GM12801 (cell line): ENCODE measurements around the gene SLC24A4.

Source experiments
- TF ChIP-seq, protein P1 (sequence below): IDR thresholded peaks from one replicate; pipeline ENCODE4 v1.5.1; 2011; ENCODE audit warnings: control low read depth; ENCODE audit not compliant: insufficient read length; ENCODE audit errors: extremely low read depth

SLC24A4 gene

DNA sequence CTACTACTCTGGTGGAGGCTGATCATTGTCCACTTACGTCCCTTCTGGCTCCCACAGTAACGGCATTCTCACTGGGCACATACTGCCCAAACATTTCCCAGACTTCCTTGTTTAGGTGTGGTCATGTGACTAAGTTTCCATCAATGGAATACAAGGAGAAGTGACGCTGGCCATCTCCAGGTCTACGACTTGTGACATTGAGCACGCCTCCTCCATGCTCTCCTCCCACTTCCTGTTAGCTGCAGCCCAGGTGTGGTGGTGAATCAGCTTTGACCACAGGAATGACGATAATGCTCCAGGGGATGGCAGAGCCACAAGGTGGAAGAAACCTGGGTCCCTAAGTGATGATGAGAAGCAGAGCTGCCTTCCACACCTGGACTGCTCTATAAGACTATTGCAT lies 6.0 kb upstream of the SLC24A4 start:
- TF ChIP-seq, protein P1, sequence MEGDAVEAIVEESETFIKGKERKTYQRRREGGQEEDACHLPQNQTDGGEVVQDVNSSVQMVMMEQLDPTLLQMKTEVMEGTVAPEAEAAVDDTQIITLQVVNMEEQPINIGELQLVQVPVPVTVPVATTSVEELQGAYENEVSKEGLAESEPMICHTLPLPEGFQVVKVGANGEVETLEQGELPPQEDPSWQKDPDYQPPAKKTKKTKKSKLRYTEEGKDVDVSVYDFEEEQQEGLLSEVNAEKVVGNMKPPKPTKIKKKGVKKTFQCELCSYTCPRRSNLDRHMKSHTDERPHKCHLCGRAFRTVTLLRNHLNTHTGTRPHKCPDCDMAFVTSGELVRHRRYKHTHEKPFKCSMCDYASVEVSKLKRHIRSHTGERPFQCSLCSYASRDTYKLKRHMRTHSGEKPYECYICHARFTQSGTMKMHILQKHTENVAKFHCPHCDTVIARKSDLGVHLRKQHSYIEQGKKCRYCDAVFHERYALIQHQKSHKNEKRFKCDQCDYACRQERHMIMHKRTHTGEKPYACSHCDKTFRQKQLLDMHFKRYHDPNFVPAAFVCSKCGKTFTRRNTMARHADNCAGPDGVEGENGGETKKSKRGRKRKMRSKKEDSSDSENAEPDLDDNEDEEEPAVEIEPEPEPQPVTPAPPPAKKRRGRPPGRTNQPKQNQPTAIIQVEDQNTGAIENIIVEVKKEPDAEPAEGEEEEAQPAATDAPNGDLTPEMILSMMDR: no peak

DNA sequence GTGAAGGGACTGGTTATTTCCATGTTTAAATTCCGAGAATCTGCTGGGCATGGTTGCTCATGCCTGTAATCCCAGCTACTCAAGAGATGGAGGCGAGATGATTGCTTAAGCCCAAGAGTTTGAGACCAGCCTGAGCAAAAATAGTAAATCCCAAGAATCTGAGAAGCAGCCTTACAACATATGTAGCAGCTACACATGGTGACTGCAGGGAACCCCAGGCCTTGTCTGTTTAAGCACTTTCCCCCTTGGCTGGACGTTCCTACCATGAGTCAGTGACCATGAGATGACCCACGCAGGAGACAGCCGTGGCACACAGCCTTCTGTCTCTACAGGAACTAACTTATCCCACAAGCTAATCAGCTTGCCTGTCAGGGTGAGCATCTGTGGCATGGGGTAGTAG lies 5.5 kb upstream of the SLC24A4 start:
- TF ChIP-seq, protein P1: no peak

DNA sequence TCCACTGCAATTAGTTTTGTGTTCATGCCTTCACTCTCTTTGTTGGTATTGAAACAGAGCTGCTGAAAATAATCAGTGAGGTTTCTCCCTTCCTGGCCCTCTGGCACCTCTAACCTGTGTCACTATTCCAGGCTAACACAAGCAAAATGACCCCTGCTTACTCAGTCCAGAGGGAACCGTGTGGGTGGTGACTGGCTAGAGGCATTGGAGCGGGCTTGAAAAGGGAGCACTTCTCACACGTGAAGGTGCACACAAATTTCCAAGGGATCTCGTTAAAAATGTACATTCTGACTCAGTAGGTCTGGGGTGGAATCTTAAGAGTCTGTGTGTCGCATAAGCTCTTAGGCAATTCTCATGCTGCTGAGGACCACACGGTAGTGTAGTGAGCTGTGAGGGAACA lies 1.3 kb upstream of the SLC24A4 start:
- TF ChIP-seq, protein P1: no peak

DNA sequence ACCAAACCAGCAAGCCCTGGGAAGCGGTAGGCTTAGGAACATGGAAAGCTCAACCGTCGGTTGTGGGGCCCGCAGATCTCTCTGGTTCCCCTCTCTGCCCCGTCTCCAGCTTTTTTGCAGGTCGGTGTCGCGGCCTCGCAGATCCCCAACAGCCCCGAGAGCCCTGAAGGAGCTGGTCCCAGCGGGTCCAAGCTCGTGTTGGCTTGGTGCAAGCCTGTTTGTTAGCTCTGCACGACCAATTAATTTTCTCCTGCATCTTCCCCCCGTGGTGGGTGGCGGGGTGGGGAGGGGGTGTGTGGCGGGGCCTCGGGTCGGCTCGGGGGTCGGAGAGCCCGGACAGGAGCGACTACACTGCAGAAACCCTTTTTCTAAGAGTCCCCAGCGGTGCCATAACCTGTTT lies 449 bp upstream of the SLC24A4 start:
- TF ChIP-seq, protein P1: no peak

DNA sequence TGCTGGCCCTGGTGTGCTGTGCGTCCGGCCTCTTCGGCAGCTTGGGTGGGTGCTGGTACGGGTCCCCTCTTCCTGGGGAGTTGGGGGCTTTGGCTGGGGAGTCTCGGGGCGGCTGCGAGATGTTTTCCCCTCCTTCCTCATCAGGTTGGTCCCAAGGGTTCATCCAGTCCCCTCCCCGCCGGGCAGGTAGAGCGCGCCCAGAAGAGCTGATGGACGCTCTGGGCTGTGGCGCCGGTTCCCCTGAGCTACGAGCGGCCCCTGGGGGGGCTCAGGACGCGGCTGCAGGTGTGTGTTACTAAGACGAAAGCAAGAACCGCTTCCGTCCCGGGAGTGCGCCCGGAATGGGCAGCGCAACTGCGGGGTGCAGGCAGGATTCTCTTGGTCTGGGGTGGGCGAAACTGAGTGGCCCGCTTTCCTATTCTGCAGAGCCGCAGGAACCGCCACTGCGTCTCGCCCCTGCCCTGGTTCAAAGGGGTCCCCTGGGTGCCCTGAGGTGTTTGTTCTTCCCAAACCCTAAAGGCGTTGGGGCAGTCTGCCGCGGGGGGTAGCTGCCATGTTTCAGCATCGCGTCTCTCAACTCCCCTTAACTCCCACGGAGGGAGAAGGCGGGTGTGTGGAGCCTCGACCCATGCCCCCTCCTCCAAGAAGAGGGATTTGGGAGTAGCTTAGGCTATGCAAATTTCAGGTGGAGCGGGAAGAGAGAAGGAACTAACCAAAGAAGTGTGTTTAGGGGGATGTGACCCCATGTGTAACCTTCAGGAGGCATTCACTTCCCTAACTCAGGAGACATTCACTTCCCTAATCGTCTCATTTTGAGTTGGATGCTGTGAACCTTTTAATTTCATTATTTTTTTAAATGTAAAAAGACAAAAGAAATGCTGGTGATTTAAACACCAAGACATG lies 1.2 kb downstream of the SLC24A4 start:
- TF ChIP-seq, protein P1: no peak

GRCh38 chr14:92325835-92326234 lies 2.9 kb downstream of the SLC24A4 start:
- TF ChIP-seq, protein P1: no peak

DNA sequence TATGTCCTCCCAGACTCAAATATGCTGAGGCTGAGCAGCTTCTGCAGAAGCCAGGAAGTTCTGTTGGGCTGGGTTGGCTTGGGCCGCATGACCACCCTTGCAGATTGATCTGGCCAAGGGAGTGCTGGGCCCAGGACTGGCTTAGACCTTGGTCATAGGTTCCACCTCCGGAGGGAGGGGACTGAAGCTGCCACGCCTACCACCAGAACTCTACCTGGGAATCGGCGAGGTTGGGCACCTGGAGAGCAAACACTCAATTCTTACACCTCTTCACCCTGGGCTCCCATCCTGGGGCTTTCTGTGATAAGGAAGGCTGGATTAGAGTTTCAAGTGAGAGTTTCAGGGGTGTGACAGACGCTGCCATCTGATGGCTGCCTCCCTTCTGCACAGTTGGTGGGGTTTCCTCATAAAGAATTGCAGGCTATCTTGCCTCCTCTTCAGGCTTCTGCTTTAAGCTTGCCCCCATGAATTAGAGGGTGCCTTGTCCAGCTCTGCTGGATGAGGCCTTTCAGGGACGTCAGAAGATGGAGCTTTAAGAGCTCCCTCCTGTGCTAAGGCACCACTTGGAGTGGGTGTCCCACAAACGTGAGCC lies 5.8 kb downstream of the SLC24A4 start:
- TF ChIP-seq, protein P1: no peak
